Measurements from ENCODE around the gene CNTNAP2. TPM values are rescaled to one million over a fixed set of nuclear protein-coding genes. Genes with fewer than 3 reads are reported as not detected.

The CNTNAP2 gene
- total and polyA plus RNA-seq, 3 donors from 2014 or later, result 4.3 to 6.1 (median 4.4) TPM

- 91 to 98% methylated on average over 1 of the region's 1 CpG for WGBS, 2 donors
These were observed 1321.6 kb downstream of the CNTNAP2 start for GRCh38 chr7:147438216-147438615.

GRCh38 chr7:147443942-147444341, 1327.3 kb downstream of the CNTNAP2 start:
- Histone ChIP-seq H3K4me3 (no peak overlapping the region), H3K27me3 (no peaks in the 10 kb centered on the region), H3K9me3 (no peaks in the 10 kb centered on the region), H3K27ac (no peak overlapping the region), H3K4me1 (no peaks in the 10 kb centered on the region), H3K36me3 (ENCODE audit: low read depth, missing control alignments) (no peaks in the 10 kb centered on the region)
- WGBS, 2 donors, result 61% methylated on average over 2 of the region's 2 CpGs
- DNase-seq, result no peak
- TF ChIP-seq POLR2A (IDR thresholded peaks at IDR 0.05), result no peak
- TF ChIP-seq CTCF (IDR thresholded peaks at IDR 0.05), result no peak
- intact Hi-C loops (cut with DNase I; ENCODE audit: low total_unique reads), result no loop called here

More at GRCh38 chr7:147438216-147438615, 1321.6 kb downstream of the CNTNAP2 start:
- Histone ChIP-seq H3K27ac (no peak overlapping the region), H3K4me1 (no peaks in the 10 kb centered on the region), H3K9me3 (no peaks in the 10 kb centered on the region), H3K27me3 (no peaks in the 10 kb centered on the region), H3K4me3 (no peak overlapping the region), H3K36me3 (ENCODE audit: low read depth, missing control alignments) (no peaks in the 10 kb centered on the region)
- TF ChIP-seq CTCF (IDR thresholded peaks at IDR 0.05), result no peak
- TF ChIP-seq POLR2A (IDR thresholded peaks at IDR 0.05), result no peak
- DNase-seq, result no peak
- intact Hi-C loops (cut with DNase I; ENCODE audit: low total_unique reads), result no loop called here

- no peak for DNase-seq
- Histone ChIP-seq H3K9me3 (no peaks in the 10 kb centered on the region), H3K27ac (no peak overlapping the region), H3K36me3 (ENCODE audit: low read depth, missing control alignments) (no peaks in the 10 kb centered on the region), H3K4me3 (no peak overlapping the region), H3K27me3 (no peaks in the 10 kb centered on the region), H3K4me1 (no peaks in the 10 kb centered on the region)
- intact Hi-C loops (cut with DNase I; ENCODE audit: low total_unique reads), result no loop called here
- TF ChIP-seq CTCF (IDR thresholded peaks at IDR 0.05) (no peak), POLR2A (IDR thresholded peaks at IDR 0.05) (no peak)
- WGBS, 2 donors, result 67 to 80% methylated on average over 1 of the region's 1 CpG
These were observed 1336.2 kb downstream of the CNTNAP2 start for GRCh38 chr7:147452816-147453215.

GRCh38 chr7:147465223-147465622, 1348.6 kb downstream of the CNTNAP2 start:
- TF ChIP-seq POLR2A (IDR thresholded peaks at IDR 0.05) (no peak), CTCF (IDR thresholded peaks at IDR 0.05) (no peak)
- no peaks in the 10 kb centered on the region for H3K9me3 ChIP-seq
- no peaks in the 10 kb centered on the region for H3K36me3 ChIP-seq (ENCODE audit: low read depth, missing control alignments)
- no peak for DNase-seq
- H3K27ac ChIP-seq, result no peak overlapping the region
- no peak overlapping the region for H3K4me3 ChIP-seq
- intact Hi-C loops (cut with DNase I; ENCODE audit: low total_unique reads), result no loop called here
- H3K27me3 ChIP-seq, result no peaks in the 10 kb centered on the region
- 95 to 97% methylated on average over 2 of the region's 2 CpGs for WGBS, 2 donors
- H3K4me1 ChIP-seq, result no peaks in the 10 kb centered on the region

- H3K36me3 ChIP-seq (ENCODE audit: low read depth, missing control alignments), result no peaks in the 10 kb centered on the region
- TF ChIP-seq POLR2A (IDR thresholded peaks at IDR 0.05) (no peak), CTCF (IDR thresholded peaks at IDR 0.05) (no peak)
- H3K9me3 ChIP-seq, result no peaks in the 10 kb centered on the region
- H3K27ac ChIP-seq, result no peak overlapping the region
- no peak for DNase-seq
- intact Hi-C loops (cut with DNase I; ENCODE audit: low total_unique reads), result no loop called here
- no peaks in the 10 kb centered on the region for H3K27me3 ChIP-seq
- H3K4me1 ChIP-seq, result no peaks in the 10 kb centered on the region
- H3K4me3 ChIP-seq, result no peak overlapping the region
These were observed 1356.0 kb downstream of the CNTNAP2 start for GRCh38 chr7:147472556-147472955.

All from testis (tissue), 3 donors.